ENCODE data around the gene AGBL4.
"Not testable (repeated sequence)": the region's sequence is repeated elsewhere in the genome, so short reads cannot be mapped to it uniquely, and the experiment has no call there.

AGBL4 gene

DNA sequence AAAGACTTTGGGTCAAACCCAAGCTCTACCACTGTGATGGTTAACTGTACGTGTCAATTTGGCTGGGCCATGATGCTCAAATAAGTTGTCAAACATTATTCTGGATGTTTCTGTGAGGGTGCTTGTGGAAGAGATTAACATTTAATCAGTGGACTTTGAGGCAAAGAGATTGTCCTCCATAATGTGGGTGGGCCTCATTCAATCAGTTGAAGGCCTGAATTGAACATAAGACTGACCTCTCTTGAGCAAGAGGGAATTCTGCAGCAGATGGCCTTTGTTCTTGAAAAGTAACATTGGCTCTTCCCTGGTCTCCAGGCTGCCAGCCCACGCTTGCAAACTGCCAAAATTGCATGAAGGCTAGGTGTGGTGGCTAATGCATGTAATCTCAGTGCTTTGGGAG is 1457.3 kb downstream of the AGBL4 start:
- no peak for DNase-seq

- no peak for DNase-seq
Measured at GRCh38 chr1:48563021-48563420, 1460.7 kb downstream of the AGBL4 start.

- no peak for DNase-seq
Measured at GRCh38 chr1:48561444-48561843, 1462.3 kb downstream of the AGBL4 start.

DNA sequence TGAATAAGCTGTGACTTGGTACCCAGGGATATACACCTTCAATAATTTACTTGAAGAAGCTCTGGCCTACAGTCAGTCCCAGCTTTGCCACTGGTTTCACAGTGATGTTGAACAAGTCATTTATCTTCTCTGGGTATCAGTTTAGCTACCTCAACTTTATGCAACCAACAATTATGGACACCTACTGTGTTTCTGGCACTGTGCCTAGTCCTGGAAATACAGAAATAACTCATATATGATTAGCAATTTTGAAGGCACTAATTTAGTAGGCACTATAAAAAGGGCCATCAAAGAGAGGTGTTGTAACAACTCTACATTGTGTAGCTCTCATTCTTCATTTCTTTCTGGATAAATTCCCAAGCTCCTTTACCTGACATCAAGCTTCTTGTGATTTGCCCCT is 1463.2 kb downstream of the AGBL4 start:
- no peak for DNase-seq

- DNase-seq: no peak
Measured at GRCh38 chr1:48560116-48560515, 1463.6 kb downstream of the AGBL4 start.

GRCh38 chr1:48558366-48558765 is 1465.4 kb downstream of the AGBL4 start:
- DNase-seq: no peak

GRCh38 chr1:48556186-48556850 is 1467.4 kb downstream of the AGBL4 start:
- no peak for DNase-seq

- DNase-seq: no peak
Measured at GRCh38 chr1:48555271-48555670, 1468.5 kb downstream of the AGBL4 start.

DNA sequence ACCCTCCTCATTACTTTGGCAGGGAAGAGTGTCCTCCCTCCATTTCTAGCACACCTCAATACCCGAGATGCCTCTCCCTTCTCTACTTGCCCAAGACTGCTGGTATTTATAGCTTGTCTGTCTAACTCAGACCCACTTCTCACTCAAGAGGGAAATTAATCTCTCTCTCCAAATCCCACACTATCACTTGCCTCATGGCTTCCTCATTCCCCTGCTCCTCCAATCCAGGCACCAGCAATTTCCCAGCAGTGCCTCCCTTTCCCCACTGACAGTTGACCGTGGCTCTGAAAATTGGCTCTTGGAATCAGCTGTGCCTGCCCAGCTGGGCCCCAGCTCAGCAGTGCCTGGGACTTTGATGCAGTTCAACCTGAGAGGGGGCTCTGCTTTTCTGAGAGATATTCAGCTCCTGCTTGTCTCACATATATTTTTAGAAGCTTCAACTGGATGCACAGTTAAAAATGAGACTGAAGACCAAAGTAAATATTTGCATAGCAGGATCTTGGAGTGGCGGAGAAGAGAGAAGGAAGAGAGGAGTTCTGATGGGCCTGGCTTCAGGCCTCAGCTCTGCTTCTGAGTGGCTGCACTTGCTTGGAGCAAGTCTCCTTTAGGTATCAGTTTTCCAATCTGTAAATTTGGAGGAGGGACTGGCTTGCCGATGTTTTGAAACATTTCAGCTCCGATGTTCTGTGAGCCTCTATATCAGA is 1470.7 kb downstream of the AGBL4 start:
- DNase-seq: no peak

GRCh38 chr1:48552420-48552819 is 1471.3 kb downstream of the AGBL4 start:
- DNase-seq: no peak

DNA sequence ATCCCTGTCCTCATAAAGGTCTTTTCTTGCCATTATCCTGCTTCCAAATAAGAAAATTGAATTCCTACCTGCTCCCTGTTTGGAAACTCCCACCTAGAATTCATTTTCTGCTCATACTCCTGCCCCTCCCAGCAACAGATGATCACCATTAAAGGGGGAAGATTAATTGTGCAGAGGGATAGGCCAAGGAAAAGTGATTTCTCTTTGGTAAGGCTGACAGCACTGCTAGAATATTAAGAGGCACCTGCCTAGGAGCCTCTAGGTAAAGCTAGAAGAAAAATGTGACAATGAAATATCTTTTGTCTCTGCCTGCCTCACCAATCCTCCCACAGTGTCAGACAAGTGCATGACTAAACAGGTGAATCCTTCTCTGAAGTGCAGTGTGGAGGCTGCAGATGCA is 1474.8 kb downstream of the AGBL4 start:
- DNase-seq: no peak

DNA sequence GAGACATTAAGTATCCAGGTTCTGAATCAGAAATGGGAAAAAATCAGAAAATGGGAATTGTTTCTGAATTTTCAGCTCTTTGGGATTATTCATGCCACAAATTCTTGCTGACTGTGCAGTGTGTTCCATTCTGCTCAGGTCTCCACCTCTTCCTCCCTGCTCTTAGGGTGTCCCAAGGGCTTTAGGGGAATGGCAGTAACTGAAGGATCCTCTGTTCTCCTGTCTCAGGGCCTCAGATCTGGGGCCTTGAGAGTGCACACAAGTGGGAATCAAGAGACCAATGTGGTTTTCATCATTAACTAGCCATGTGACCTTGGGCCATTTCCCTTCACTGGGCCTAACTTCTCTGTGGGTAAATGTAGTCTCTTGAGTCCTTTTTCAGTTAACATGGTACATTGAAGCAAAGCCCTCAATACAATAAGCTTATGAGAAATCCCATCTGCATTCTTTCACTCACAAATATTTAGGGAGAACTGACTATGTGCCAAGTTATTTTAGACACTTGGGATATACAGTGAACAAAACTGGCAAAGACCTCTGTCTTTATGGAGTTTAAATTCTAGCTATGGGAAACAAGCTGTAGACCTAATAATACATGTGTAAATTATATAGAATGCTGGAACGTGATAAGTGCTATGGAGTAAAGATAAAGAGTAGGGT is 1476.1 kb downstream of the AGBL4 start:
- DNase-seq: no peak

DNA sequence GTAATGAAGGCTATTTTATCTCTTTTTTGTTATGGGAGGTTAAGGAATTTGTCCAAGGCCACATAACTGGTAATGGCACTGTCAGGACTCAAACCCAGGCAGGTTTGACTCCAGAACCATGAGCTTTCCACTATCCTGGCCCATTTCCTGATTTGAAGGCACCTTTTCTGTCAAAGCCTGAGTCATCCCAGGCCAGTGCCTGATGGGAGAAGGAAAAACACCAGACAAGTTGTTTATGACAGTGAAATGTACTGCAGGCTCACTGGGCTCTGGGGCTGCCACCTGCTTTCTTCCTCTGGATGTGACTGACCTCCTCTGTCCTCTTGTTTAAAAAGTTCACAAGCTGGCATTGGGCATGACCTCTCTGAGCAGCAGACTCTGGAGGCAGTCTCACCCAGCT is 1479.9 kb downstream of the AGBL4 start:
- DNase-seq: no peak

- DNase-seq: no peak
Measured at GRCh38 chr1:48540587-48540986, 1483.2 kb downstream of the AGBL4 start.

GRCh38 chr1:48536477-48536876 is 1487.3 kb downstream of the AGBL4 start:
- DNase-seq: no peak

DNA sequence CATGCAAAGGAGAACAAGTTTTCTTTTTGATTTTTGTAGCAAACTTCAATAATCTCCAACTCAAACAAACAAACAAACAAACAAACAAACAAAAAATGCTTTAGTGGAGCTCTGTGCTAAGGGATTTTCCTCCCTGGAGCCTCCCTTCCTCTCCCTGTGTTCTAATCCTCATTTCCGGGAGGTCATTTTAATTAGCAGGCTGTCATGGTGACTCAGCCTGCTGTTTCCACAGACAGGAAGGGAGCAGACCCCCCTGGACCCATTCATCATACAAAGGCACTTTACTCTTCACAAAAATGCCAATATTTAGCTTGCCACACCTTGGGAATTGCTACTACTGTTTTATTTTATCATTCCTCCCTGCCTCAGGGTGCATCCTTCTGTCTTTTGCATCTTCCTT is 1490.8 kb downstream of the AGBL4 start:
- no peak for DNase-seq

- DNase-seq: peak; percentile 54
Measured at GRCh38 chr1:48530727-48531351, 1492.9 kb downstream of the AGBL4 start.

DNA sequence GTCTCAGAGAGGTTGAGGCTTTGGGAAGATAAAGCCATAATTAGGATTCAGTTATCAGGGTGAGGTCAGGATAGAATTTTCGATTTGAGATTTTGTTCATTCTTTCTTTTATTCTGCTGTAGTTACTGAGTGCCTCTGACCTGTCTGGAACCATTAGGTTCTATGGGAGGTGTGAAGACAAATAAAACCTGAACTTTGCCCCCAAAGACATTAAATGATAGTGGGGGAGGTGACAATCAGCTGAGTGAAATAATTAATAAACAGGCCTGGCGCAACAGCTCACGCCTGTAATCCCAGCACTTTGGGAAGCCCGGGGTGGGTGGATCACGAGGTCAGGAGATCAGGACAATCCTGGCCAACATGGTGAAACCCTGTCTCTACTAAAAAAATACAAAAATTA is 1496.7 kb downstream of the AGBL4 start:
- DNase-seq: no peak

DNA sequence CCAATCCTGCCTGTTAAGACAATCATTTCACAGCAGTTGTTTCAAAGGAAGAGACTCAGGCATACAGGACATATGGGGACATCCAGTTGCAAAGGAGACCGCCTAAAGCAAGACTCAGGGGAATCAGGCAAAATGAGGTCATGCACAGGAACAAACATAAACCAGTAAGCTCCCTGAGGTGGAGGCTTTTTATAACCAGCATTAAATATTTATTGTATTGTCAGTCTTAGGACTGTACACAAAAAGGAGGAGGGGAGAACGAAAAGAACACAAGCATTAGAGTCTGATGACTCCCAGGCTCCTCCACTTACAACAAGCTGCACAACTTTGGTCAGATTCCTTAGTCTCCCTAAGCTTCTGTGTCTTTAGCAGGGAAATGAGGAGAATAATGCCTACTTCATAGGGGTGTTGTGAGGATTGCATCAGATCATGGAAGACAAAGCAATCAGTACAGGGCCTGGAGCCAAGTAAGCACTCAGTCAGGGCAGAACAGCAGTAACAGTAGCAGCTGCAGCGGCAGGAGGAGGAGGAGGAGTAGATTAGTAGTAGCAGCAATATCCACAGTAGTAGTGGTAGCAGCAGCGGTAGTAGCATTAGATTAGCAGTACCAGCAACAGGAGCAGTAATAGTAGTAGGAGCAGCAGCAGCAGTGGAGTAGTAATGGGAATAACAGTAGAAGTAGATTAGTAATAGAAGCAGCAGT is 1497.6 kb downstream of the AGBL4 start:
- no peak for DNase-seq

DNA sequence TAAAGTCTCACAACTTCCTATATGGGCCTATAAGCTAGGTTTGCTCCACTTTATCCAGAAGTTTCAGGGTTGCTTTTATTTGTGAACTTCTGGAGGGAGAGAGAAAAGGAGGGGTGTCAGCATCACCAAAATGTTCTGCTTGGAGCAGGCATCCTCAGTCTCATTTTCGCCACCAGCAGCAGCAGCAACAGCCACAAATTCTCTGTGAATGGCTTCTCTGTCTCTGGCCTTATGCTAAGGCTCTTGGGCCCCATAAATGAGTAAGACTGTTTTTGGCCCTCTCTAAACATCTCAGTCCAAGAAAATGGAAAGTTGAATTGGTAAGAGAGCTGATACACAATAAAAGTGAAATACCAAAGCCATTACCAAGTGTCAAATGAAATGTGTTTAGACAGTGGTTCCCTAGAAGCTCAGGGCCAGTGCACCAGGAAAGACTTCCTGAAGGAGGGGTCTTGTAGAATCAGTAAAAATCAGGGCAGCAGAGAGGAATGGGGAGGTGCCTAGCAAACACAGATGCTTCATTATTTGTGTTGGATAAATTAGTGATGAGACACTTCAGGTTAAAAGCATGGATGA is 1498.8 kb downstream of the AGBL4 start:
- no peak for DNase-seq

DNA sequence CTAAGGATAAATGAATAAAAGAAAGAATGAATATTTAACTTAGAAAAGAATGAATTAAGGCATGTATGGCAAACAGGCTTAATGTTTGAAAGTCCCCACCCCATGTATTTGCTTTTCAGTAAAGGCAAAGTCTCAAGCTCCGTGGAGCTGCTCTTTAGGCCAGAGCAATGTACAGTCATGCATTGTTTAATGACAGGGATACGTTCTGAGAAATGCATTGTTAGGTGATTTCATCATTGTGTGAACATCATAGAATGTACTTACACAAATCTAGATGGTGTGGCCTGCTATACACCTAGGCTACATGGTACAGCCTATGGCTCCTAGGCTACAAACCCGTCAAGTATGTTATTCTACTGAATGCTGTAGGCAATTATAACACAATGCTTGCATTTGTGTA is 1500.2 kb downstream of the AGBL4 start:
- no peak for DNase-seq

- not testable (repeated sequence) for DNase-seq
Measured at GRCh38 chr1:48519896-48520295, 1503.9 kb downstream of the AGBL4 start.

GRCh38 chr1:48506870-48507269 is 1516.9 kb downstream of the AGBL4 start:
- no peak for DNase-seq

All from stimulated activated CD4-positive, alpha-beta T cell treated with anti-CD3 and anti-CD28 coated beads, Interleukin-1b, Interleukin-23, amount 100 ng/mL, for 48 hours (primary cell).